SK-N-SH (cell line): ENCODE results near the gene KPRP.

Source experiments
- MXI1 ChIP-seq: IDR thresholded peaks from 2 replicates; pipeline ENCODE4 v1.6.1; 2012; ENCODE audit warnings: mild to moderate bottlenecking, low read depth, low read length, improper control_type of control experiment
- NRF1 ChIP-seq: IDR thresholded peaks from 2 replicates; pipeline ENCODE4 v1.6.1; 2012; ENCODE audit warnings: low read depth, mild to moderate bottlenecking, low read length
- POLR2AphosphoS5 ChIP-seq: IDR thresholded peaks from 2 replicates; pipeline ENCODE4 v1.6.1; 2012; ENCODE audit warnings: low read depth, low read length
- RAD21 ChIP-seq: IDR thresholded peaks from 2 replicates; pipeline ENCODE4 v1.6.1; 2012; ENCODE audit warnings: mild to moderate bottlenecking, low read length
- RCOR1 ChIP-seq: fragments of 150-350 bp; IDR thresholded peaks from 2 replicates; pipeline ENCODE4 v1.6.1; 2017; ENCODE audit warnings: antibody characterized with exemption, low read length
- RFX5 ChIP-seq: IDR thresholded peaks from 2 replicates; pipeline ENCODE4 v1.6.1; 2012; ENCODE audit warnings: mild to moderate bottlenecking, improper control_type of control experiment, low read length
- TF ChIP-seq, protein P1 (sequence below): fragments of 200-600 bp; sonication (generic); IDR thresholded peaks from 2 replicates; pipeline ENCODE4 v1.6.1; 2017; ENCODE audit warnings: antibody characterized with exemption, mild to moderate bottlenecking, moderate library complexity

DNA sequence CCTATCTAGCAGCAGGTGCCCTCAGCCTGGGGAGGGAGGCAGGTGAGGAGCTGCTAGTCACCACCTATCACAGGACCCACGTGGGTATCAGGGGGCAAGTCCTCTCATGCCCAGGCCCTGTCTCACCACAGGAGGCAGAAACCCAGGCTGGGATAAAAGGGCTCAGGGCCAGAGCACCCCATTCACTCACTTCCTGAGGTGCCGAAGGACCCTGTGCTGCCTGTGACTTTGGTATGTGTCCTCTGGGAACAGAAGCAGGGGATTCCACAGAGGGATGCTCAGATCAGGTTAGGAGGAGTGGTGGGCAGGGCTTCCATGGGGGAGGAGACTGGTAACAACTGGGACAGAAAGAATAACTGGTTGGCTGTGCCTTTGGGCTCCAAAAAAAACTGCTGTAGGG is 28.3 kb downstream of the KPRP start, which contains the start of gene LCE1E:
- TF ChIP-seq NRF1 (no peak), MXI1 (no peak), POLR2AphosphoS5 (no peak), RFX5 (no peak), RCOR1 (no peak), RAD21 (no peak)
- TF ChIP-seq, protein P1, sequence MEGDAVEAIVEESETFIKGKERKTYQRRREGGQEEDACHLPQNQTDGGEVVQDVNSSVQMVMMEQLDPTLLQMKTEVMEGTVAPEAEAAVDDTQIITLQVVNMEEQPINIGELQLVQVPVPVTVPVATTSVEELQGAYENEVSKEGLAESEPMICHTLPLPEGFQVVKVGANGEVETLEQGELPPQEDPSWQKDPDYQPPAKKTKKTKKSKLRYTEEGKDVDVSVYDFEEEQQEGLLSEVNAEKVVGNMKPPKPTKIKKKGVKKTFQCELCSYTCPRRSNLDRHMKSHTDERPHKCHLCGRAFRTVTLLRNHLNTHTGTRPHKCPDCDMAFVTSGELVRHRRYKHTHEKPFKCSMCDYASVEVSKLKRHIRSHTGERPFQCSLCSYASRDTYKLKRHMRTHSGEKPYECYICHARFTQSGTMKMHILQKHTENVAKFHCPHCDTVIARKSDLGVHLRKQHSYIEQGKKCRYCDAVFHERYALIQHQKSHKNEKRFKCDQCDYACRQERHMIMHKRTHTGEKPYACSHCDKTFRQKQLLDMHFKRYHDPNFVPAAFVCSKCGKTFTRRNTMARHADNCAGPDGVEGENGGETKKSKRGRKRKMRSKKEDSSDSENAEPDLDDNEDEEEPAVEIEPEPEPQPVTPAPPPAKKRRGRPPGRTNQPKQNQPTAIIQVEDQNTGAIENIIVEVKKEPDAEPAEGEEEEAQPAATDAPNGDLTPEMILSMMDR: no peak
